WTC11 (cell line): Measurements from ENCODE around the gene EIF4E1B. TPM values are rescaled to one million over a fixed set of nuclear protein-coding genes. Genes with fewer than 3 reads are reported as not detected.

Source experiments
- ATAC-seq: fragments of 200-7000 bp; cut with Tn5 transposase; 2 replicates; pipeline ENCODE4 v1.10.0; 2021; ENCODE audit warnings: mild to moderate bottlenecking, moderate library complexity
- CTCF ChIA-PET: fragments of 300-600 bp; sonication (Branson Sonifier 250); formaldehyde crosslinking; loops from one replicate; lab custom pipeline; 2021; ENCODE audit warnings: antibody characterized with exemption; lab: Charles Lee
- POLR2A ChIA-PET: fragments of 350-600 bp; sonication (Branson Sonifier 250); formaldehyde crosslinking; loops from one replicate; lab custom pipeline; 2021; ENCODE audit warnings: antibody characterized with exemption; lab: Charles Lee
- DNase-seq: peaks from one replicate; pipeline ENCODE4 v3.0.0; 2021; ENCODE audit warnings: low spot score
- H3K27ac Mint-ChIP-seq: 2 replicates; pipeline ENCODE4 v1.8.0; 2021; ENCODE audit warnings: mixed read lengths
- H3K27me3 Mint-ChIP-seq: 2 replicates; pipeline ENCODE4 v1.8.0; 2021; ENCODE audit warnings: low read depth, mild to moderate bottlenecking, moderate library complexity, mixed read lengths
- H3K36me3 Mint-ChIP-seq: 2 replicates; pipeline ENCODE4 v1.8.0; 2021; ENCODE audit warnings: mixed read lengths
- H3K4me1 Mint-ChIP-seq: 2 replicates; pipeline ENCODE4 v1.8.0; 2022; ENCODE audit warnings: mixed read lengths
- H3K4me3 Mint-ChIP-seq: 2 replicates; pipeline ENCODE4 v1.8.0; 2021; ENCODE audit warnings: mild to moderate bottlenecking, moderate library complexity, mixed read lengths
- H3K9me3 Mint-ChIP-seq: 2 replicates; pipeline ENCODE4 v1.8.0; 2021; ENCODE audit warnings: mixed read lengths
- AR ChIP-seq: fragments of 250-450 bp; sonication (Bioruptor Pico); IDR thresholded peaks from 2 replicates; pipeline ENCODE4 v1.9.0; 2021; ENCODE audit warnings: mild to moderate bottlenecking
- ARID4B ChIP-seq: sonication (generic); formaldehyde crosslinking; IDR thresholded peaks from 2 replicates; pipeline ENCODE4 v1.8.0; 2023; ENCODE audit warnings: missing genetic modification reagents, mild to moderate bottlenecking, borderline replicate concordance
- MAX ChIP-seq: sonication (generic); formaldehyde crosslinking; IDR thresholded peaks from 2 replicates; pipeline ENCODE4 v1.8.0; 2022; ENCODE audit warnings: mild to moderate bottlenecking, missing genetic modification reagents
- MLX ChIP-seq: sonication (generic); formaldehyde crosslinking; IDR thresholded peaks from 2 replicates; pipeline ENCODE4 v1.8.1; 2023; ENCODE audit warnings: mild to moderate bottlenecking, missing genetic modification reagents, moderate library complexity
- TP53 ChIP-seq: sonication (generic); formaldehyde crosslinking; IDR thresholded peaks from 2 replicates; pipeline ENCODE4 v1.8.1; 2023; ENCODE audit warnings: mild to moderate bottlenecking, missing genetic modification reagents
- ZNF512 ChIP-seq: sonication (generic); formaldehyde crosslinking; IDR thresholded peaks from 2 replicates; pipeline ENCODE4 v1.8.1; 2022; ENCODE audit warnings: missing genetic modification reagents, borderline replicate concordance
- total RNA-seq: library from RNA; stranded (reverse); gene quantifications from 3 replicates; pipeline ENCODE4 v1.2.3, GENCODE V29; 2021

Gene EIF4E1B
- total RNA-seq, 1 experiment from 2014 or later = 0.74 TPM

- TF ChIP-seq ARID4B (CRISPR knock-in tag) = no peak
- TF ChIP-seq, all 79 proteins: peak for 16
These were observed 10.7 kb upstream of the EIF4E1B start (continued) for GRCh38 chr5:176619569-176620332.

GRCh38 chr5:176620333-176620981, 10.0 kb upstream of the EIF4E1B start:
- Mint-ChIP-seq H3K4me1 (peaks cover 6% of the 10 kb centered on the region), H3K27me3 (peaks cover 62% of the 10 kb centered on the region)

More at GRCh38 chr5:176620333-176620981, 10.0 kb upstream of the EIF4E1B start:
- TF ChIP-seq MAX (no peak), MLX (CRISPR knock-in tag) (no peak), TP53 (CRISPR knock-in tag) (no peak), AR (CRISPR knock-in tag) (no peak), ZNF512 (CRISPR knock-in tag) (no peak)
- Mint-ChIP-seq H3K27ac (no peak overlapping the region), H3K9me3 (no peaks in the 10 kb centered on the region), H3K4me3 (peak overlapping the region; percentile 76), H3K36me3 (no peaks in the 10 kb centered on the region)
- ChIA-PET POLR2A (interaction anchor here (0.6 to 1.0 kb wide), 2 partner anchors 12 to 156 kb away, joined by 3 to 5 read pairs; no protein-coding TSS in a partner anchor), CTCF (interaction anchor here (1.3 kb wide), 1 partner anchor 10 kb away, joined by 4 read pairs; the partner anchor contains the start of genes EIF4E1B and SNCB)
- ATAC-seq (peak; percentile 11), DNase-seq (peak; percentile 39)
